ENCODE data around the gene RAD51B. TPM values are rescaled to one million over a fixed set of nuclear protein-coding genes. Genes with fewer than 3 reads are reported as not detected.

Gene RAD51B
- total and polyA plus RNA-seq, 2 experiments from 2014 or later, result 11.7 to 17.8 TPM

DNA sequence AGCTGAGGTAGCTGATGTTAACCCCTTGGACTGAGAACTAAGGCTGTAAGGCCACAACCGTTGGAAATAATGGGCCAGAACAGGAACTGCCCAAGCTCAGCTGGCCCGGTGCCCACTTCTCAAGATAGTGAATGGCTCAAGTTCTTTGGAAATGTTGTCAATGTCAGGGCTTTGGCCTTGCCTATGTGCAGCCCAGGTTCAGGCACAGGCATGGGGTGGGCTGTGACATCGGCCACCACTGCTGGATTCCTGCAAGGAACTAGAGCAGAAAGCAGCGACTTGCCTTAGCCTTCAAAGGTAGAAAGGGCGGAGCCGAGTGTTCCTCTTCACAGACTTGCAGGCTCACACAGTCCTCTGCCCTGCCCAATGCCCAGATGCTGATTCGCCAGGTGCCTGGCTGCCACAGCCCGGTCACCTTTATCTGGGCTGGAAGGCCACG lies 682.1 kb downstream of the RAD51B start:
- Histone ChIP-seq H3K27me3 (no peaks in the 10 kb centered on the region), H3K36me3 (no peaks in the 10 kb centered on the region), H3K27ac (no peak overlapping the region), H3K9me3 (ENCODE audit: low read depth) (no peaks in the 10 kb centered on the region), H3K4me1 (ENCODE audit: low read depth) (peaks cover 42% of the 10 kb centered on the region), H3K4me3 (no peak overlapping the region)
- no peak for TF ChIP-seq CTCF (IDR thresholded peaks at IDR 0.05; ENCODE audit: low read depth, low read length)
- DNase-seq (ENCODE audit: low read depth in 1 of 2, low spot score in 1 of 2), result peak in 1 of 2 donors; percentile 51

- H3K4me1 ChIP-seq (ENCODE audit: low read depth), result peaks cover 46% of the 10 kb centered on the region
- TF ChIP-seq CTCF (IDR thresholded peaks at IDR 0.05; ENCODE audit: low read depth, low read length), result no peak
Observed at GRCh38 chr14:68502230-68502629, 682.7 kb downstream of the RAD51B start.

GRCh38 chr14:68503186-68503825 lies 683.7 kb downstream of the RAD51B start:
- no peak for TF ChIP-seq CTCF (IDR thresholded peaks at IDR 0.05; ENCODE audit: low read depth, low read length)
- Histone ChIP-seq H3K4me3 (no peak overlapping the region), H3K36me3 (no peaks in the 10 kb centered on the region), H3K4me1 (ENCODE audit: low read depth) (peaks cover 43% of the 10 kb centered on the region), H3K27ac (peak overlapping the region; percentile 50), H3K27me3 (no peaks in the 10 kb centered on the region), H3K9me3 (ENCODE audit: low read depth) (no peaks in the 10 kb centered on the region)
- no peak for DNase-seq (ENCODE audit: low read depth in 1 of 2, low spot score in 1 of 2)

More at GRCh38 chr14:68502230-68502629, 682.7 kb downstream of the RAD51B start:
- DNase-seq (ENCODE audit: low read depth in 1 of 2, low spot score in 1 of 2), result no peak
- no peaks in the 10 kb centered on the region for H3K36me3 ChIP-seq
- H3K27me3 ChIP-seq, result no peaks in the 10 kb centered on the region
- no peaks in the 10 kb centered on the region for H3K9me3 ChIP-seq (ENCODE audit: low read depth)
- H3K27ac ChIP-seq, result no peak overlapping the region
- H3K4me3 ChIP-seq, result no peak overlapping the region

GRCh38 chr14:68504861-68505260 lies 685.3 kb downstream of the RAD51B start:
- H3K4me1 ChIP-seq (ENCODE audit: low read depth), result peaks cover 46% of the 10 kb centered on the region
- H3K4me3 ChIP-seq, result no peak overlapping the region
- no peak for TF ChIP-seq CTCF (IDR thresholded peaks at IDR 0.05; ENCODE audit: low read depth, low read length)
- H3K9me3 ChIP-seq (ENCODE audit: low read depth), result no peaks in the 10 kb centered on the region
- H3K27me3 ChIP-seq, result no peaks in the 10 kb centered on the region
- H3K27ac ChIP-seq, result no peak overlapping the region
- H3K36me3 ChIP-seq, result no peaks in the 10 kb centered on the region
- DNase-seq (ENCODE audit: low read depth in 1 of 2, low spot score in 1 of 2), result no peak

GRCh38 chr14:68506021-68506644 lies 686.6 kb downstream of the RAD51B start:
- H3K27me3 ChIP-seq, result no peaks in the 10 kb centered on the region
- no peak overlapping the region for H3K27ac ChIP-seq
- peaks cover 59% of the 10 kb centered on the region for H3K4me1 ChIP-seq (ENCODE audit: low read depth)
- H3K9me3 ChIP-seq (ENCODE audit: low read depth), result no peaks in the 10 kb centered on the region
- TF ChIP-seq CTCF (IDR thresholded peaks at IDR 0.05; ENCODE audit: low read depth, low read length), result no peak
- H3K36me3 ChIP-seq, result no peaks in the 10 kb centered on the region
- DNase-seq (ENCODE audit: low read depth in 1 of 2, low spot score in 1 of 2), result peak in 1 of 2 donors; percentile 50
- no peak overlapping the region for H3K4me3 ChIP-seq
